ENCODE data around the gene SMURF1. TPM values are rescaled to one million over a fixed set of nuclear protein-coding genes. Genes with fewer than 3 reads are reported as not detected.

The SMURF1 gene
- polyA plus RNA-seq, 4 donors, result 15.7 to 18.4 (median 16.4) TPM

DNA sequence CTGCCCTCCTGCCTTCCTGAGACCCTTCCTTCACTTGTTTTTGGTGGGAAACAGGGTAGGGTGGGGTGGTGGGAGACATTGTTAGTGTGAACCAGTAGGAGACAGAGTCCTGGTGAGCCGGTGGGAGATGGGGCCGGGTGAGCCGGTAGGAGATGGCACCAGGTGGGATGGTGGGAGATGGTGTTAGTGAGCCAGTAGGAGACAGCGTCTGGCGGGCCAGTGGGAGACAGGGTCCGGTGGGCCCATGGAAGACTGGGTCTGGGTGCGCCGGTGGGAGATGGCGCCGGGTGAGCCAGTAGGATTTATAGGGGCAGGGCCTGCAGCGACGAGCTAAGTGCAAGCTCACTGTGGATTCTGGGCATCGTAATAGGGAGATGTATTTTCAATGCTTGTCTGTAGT, 148.8 kb downstream of the SMURF1 start:
- DNase-seq (ENCODE audit: low read depth in 4 of 4, low spot score in 3 of 4), result no peak

DNA sequence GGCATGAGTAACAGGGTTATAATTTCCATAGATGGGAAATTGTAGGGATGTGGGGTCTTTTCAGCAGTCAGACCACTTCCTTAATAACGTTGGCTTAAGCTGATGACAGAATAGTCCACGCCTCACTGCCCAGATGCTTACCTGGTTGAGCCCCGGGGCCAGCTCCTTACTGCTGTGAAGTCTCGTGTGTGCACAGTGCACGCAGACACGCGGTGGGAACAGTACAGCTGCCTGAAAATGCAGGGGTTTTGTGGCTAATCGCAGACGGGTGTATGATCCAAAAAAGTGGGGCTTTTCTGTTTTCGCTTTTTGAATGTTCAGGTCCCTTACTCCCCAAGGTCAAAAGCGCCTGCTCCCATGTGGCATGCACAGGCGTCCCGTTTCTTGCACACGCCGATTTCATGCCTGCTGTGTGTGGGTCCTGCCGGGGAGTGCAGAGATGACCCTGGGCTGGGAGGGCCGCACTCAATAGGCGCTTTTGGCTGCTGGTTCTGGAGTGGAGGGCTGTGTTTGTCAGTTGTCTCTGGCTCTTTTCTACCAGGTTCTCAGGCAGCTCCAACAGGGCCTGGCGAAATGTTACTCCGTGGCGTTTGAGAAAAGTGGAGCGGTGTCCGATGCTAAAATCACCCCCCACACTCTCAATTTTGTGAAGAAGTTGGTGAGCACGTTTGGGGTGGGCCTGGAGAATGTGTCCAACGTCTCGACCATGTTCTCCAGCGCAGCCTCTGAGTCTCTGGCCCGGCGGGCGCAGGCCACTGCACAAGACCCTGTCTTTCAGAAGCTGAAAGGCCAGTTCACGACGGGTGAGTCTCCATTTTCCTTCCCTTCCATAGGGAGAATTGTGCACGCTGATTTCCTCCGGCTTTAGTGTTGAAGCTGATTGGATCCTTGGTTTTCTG, 149.6 kb downstream of the SMURF1 start:
- DNase-seq (ENCODE audit: low read depth in 4 of 4, low spot score in 3 of 4), result no peak

DNA sequence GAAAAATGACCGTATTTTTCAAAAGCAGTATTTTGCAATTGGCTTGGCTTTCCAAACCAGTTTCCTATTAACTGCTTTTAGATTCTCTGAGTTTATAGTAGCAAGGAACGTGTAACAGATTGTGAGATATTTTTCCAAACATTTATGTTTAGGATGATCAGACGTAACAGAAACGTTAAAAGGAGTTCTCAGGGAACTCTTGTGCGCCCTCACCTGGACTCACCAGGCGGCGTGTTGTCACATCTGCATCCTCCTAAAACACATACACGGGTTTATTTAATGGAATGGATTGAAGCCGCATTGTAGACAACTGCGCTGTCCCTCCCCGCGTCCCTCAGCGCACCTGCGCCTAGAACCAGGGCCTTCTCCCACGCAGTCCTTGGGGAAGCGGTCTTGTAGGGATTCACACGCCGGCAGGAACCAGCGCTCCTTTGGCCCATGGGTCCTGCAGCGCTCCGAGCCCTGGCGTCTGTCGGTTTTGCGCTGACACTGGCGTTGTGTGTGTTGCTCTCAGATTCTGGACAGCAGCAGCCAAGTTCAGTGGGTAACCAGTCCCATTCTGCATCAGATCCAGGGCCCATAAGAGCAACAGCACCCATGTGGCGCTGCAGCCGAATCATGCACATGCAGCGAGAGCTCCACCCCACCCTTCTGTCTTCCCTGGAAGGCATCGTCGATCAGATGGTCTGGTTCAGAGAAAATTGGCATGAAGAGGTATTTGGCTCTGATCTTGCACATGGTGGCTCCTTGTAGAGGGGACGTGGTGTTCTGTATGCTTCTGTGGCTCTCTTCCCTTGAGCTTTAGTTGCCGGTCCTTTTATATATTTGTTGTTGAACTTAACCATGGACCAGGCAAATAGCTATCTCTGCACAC, 150.6 kb downstream of the SMURF1 start:
- no peak for DNase-seq (ENCODE audit: low read depth in 4 of 4, low spot score in 3 of 4)

DNA sequence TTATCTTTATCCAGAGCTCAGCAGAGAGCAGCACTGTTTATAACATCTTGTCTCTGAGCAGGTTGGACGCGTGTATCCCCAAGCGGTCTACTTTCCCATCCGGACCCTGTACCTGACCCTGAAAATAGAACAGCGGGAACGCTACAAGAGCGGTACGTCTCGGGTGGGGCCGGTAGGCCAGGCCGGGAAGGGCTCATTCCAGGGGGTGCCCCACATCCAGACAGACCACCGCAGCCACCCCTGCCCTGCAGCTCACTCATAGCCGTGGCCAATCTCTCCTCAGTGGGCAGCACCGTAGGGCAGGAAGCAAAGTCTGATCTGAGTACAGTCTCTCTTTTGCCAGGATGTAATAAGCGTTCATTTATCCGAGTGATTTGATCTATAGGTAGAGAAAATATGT, 151.8 kb downstream of the SMURF1 start:
- DNase-seq (ENCODE audit: low read depth in 4 of 4, low spot score in 3 of 4), result no peak

DNA sequence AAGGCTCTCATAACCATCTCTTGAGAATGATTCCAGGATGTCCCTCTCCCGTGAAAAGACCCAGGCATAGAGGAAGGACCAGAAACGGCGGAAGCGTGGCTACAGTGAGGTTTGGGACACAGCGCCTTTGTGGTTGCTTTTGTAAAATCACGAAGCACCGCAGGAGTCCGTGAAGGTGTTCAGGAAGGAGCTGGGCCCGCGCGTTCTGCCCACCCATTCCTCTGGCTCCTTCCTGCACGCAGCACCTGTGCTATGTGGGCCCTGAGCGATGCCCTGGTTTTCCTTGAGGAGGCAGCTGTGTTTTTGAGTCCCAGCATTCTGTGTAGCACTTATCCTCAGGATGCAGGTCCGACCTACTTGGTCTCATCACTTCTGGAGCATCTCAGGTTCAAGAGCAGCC, 152.8 kb downstream of the SMURF1 start:
- DNase-seq (ENCODE audit: low read depth in 4 of 4, low spot score in 3 of 4), result no peak

DNA sequence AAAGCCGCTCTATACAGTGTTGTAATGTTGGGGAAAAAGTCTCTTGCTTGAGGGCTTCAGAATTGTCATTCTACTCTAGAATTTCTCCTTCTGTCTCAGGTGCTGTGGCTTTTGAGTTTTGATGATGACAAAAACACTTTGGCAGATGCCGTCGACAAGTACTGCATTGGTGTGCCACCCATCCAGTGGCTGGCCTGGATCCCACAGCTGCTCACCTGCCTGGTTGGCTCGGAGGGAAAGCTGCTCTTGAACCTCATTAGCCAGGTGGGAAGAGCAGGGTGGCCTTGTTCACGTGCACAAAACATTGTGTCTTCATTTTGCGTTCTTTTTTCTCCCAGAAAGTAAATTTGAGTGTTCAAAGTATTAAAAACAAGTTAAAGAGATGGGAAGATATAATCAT, 153.6 kb downstream of the SMURF1 start:
- DNase-seq (ENCODE audit: low read depth in 4 of 4, low spot score in 3 of 4), result no peak

DNA sequence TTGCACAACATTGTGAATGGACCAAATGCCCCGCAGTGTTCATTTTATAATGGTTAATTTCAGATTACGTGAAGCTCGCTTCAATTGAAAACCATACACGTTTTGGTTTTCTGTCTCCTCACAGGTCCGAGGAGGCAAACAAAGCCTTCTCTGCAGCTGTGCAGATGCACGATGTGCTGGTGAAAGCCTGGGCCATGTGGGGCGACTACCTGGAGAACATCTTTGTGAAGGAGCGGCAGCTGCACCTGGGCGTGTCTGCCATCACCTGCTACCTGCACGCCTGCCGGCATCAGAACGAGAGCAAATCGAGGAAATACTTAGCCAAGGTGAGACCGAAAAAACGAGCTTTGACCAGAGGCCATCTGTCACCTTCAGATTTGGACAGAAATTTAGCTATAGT, 155.3 kb downstream of the SMURF1 start:
- no peak for DNase-seq (ENCODE audit: low read depth in 4 of 4, low spot score in 3 of 4)

DNA sequence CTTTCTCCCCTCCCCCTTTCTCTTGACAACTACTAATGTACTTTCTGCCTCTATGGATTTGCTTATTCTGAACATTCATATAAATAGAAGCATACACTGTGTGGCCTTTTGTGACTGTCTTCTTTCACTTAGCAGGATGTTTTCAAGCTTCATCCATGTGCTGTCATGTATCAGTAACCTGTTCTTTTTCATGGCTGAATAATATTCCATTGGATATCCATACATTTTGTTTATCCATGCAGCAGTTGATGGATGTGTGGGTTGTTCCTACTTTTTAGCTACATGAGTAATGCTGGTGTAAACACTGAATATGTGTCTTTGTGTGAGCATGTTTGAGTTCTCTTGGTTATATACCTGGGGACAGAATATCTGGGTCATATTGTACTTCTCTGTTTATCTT, 158.0 kb downstream of the SMURF1 start:
- no peak for DNase-seq (ENCODE audit: low read depth in 4 of 4, low spot score in 3 of 4)

DNA sequence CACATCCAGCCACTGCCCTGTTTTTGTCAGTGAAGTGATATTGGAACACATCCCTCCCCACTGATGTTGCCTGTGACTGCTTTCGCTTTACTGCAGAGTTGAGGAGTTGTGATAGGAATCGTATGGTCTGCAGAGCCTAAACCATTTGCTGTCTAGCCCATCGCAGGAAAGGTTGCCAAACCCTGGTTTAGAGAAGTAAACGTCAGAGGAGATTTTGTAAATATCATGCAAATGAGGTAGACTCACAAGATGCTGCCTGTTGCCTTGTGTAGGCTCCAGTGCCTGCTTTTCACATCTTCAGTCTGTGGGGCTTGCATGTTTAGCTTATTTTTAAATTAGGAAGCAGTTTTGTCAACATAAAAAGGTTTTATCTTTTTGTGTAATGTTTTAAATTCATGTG, 158.5 kb downstream of the SMURF1 start:
- DNase-seq (ENCODE audit: low read depth in 4 of 4, low spot score in 3 of 4), result no peak

DNA sequence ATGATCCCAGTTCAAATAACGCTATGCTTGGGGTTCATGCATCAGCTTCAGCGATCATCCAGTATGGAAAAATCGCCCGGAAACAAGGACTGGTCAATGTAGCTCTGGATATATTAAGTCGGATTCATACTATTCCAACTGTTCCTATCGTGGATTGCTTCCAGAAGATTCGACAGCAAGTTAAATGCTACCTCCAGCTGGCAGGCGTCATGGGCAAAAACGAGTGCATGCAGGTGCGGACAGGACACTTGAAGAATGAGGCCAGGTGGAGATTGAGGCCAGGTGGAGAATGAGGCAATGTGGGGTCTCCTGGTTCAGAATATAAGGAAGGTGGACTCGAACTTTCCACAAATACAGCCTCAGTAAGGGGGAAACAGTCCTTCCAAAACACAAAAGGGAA, 159.8 kb downstream of the SMURF1 start:
- DNase-seq (ENCODE audit: low read depth in 4 of 4, low spot score in 3 of 4), result no peak

DNA sequence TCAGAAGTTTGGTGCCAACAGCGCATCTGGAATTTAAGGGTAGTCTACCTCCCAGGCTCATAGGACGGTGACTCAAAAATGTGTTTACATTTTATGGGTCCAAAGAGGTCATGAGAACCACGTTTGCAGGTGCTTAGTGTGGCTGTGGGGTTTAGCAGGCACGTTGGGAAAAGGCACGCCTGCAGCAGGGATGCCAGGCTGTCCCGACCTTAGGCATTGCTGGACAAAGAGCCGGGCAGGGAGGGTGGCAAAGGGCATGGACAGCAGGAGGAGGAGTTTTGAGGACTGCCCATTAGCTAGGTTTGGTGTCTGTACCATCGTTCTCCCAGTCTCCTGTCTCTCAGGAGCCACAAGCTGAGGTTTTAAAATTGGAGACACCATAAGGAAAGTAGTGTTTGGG, 161.2 kb downstream of the SMURF1 start:
- DNase-seq (ENCODE audit: low read depth in 4 of 4, low spot score in 3 of 4), result no peak

DNA sequence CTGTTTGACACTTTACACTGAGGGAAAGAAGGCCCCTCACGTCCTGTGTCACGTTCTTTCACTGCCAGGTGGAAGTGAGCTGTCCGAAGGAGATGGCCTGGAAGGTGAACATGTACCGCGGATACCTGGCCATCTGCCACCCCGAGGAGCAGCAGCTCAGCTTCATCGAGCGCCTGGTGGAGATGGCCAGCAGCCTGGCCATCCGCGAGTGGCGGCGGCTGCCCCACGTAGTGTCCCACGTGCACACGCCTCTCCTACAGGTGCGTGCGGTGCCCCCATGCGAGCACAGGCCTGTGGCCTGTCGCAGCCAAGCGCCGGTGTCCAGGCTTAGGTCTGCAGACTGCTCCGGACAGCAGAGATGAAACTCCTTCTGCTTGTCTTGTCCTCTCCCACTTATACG, 162.2 kb downstream of the SMURF1 start:
- DNase-seq (ENCODE audit: low read depth in 4 of 4, low spot score in 3 of 4), result no peak

DNA sequence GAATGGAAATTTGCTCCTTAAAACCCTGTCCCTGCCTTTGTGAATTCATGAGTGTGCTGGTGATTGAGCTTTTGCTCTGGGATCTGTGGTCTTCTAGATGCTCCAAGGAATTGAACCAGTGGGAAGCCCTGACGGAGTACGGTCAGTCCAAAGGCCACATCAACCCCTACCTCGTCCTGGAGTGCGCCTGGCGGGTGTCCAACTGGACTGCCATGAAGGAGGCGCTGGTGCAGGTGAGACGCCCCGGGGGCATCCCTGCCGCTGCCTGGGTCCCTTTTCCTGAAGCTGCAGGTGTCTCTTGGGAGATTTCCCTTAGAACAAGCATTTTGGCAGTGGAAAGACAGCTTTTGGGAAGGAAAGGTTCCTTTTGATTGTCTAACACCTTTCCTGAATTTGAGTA, 165.2 kb downstream of the SMURF1 start:
- no peak for DNase-seq (ENCODE audit: low read depth in 4 of 4, low spot score in 3 of 4)

Other genes starting within 250 kb of the SMURF1 start
- gene KPNA7, start 64.0 kb upstream of the SMURF1 start, polyA plus RNA-seq (ENCODE audit: insufficient read length in 4 of 4), result not detected
- gene MYH16, start 128.7 kb upstream of the SMURF1 start, polyA plus RNA-seq (ENCODE audit: insufficient read length in 4 of 4), result under 1 TPM in 3 of 4 donors, not detected in 1; 0.04 to 0.10 (median 0.06) TPM
- gene ARPC1A, start 181.8 kb upstream of the SMURF1 start, polyA plus RNA-seq (ENCODE audit: insufficient read length in 4 of 4), result 100 to 1,000 TPM; 112 to 122 (median 116) TPM
- gene ARPC1B, start 230.6 kb upstream of the SMURF1 start, polyA plus RNA-seq (ENCODE audit: insufficient read length in 4 of 4), result 10 to 100 TPM; 30.6 to 42.7 (median 32.5) TPM

Data from right renal pelvis (tissue), 4 donors.